ENCODE data around the gene LZIC. TPM values are rescaled to one million over a fixed set of nuclear protein-coding genes. Genes with fewer than 3 reads are reported as not detected.

Gene LZIC
- total and polyA plus RNA-seq, 9 of the 15 experiments (the other 6 are each of a cell fraction or from before 2014, with no cell fraction given): 32.9 to 109 (median 61.7) TPM

DNA sequence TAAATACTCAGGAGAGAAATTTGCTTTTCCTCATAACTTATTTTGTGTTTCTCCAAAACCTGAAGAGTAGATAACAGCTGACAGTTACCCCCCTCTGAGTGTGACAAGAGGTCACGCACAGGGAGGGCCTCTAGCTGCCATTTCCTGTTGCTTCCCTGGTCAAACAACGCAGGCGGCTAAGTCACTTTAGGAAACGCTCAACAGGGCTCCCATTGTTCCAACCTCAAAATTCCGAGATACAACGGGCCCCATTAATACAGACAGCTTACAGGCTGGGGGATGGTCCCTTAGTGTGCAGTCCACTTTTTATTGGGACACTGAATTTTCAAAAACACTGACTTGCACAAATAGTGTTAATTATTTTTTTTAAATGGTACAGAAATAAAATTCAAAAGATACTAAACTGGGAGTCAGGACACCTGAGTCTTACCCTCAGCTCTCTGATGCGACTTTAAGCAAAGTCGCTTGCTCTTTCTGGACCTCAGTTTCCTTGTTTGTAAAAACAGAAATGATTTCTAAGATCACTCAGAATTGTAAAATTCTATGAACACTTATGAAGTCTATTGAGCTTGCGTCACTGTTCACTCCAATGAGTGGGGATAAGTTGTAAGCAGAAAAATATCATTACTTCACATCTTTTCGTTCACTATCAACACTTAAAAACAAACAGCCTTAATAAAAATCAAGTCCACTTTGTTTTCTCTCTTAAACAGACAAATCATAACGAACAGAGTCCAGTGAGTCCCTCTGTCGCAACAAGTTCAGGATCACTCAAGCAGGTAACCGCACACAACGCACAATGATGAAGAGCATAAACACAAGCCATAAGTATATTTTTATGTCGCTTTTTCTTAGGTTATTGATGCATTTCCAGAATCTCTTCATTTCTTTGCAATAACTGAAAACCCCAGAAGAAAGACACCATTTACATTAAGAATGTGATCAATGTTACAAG lies 13.5 kb downstream of the LZIC start (continued):
- TF ChIP-seq FOSL1 (tag; conservative IDR thresholded peaks at IDR 0.05): peak; percentile 46
- no peak for TF ChIP-seq GATA2 (CRISPR knock-in tag; IDR thresholded peaks at IDR 0.05)
- TF ChIP-seq, protein P1, sequence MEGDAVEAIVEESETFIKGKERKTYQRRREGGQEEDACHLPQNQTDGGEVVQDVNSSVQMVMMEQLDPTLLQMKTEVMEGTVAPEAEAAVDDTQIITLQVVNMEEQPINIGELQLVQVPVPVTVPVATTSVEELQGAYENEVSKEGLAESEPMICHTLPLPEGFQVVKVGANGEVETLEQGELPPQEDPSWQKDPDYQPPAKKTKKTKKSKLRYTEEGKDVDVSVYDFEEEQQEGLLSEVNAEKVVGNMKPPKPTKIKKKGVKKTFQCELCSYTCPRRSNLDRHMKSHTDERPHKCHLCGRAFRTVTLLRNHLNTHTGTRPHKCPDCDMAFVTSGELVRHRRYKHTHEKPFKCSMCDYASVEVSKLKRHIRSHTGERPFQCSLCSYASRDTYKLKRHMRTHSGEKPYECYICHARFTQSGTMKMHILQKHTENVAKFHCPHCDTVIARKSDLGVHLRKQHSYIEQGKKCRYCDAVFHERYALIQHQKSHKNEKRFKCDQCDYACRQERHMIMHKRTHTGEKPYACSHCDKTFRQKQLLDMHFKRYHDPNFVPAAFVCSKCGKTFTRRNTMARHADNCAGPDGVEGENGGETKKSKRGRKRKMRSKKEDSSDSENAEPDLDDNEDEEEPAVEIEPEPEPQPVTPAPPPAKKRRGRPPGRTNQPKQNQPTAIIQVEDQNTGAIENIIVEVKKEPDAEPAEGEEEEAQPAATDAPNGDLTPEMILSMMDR (IDR thresholded peaks at IDR 0.05 in 2 of 3, conservative IDR thresholded peaks at IDR 0.05 in 1 of 3; ENCODE audit: insufficient read depth in 2 of 3, low read depth in 1 of 3, low read length in 3 of 3): no peak
- TF ChIP-seq CCAR2 (IDR thresholded peaks at IDR 0.05; ENCODE audit: low read depth, low read length): no peak
- TF ChIP-seq, protein P2, sequence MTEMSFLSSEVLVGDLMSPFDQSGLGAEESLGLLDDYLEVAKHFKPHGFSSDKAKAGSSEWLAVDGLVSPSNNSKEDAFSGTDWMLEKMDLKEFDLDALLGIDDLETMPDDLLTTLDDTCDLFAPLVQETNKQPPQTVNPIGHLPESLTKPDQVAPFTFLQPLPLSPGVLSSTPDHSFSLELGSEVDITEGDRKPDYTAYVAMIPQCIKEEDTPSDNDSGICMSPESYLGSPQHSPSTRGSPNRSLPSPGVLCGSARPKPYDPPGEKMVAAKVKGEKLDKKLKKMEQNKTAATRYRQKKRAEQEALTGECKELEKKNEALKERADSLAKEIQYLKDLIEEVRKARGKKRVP (CRISPR knock-in tag; IDR thresholded peaks at IDR 0.05): no peak
- peak; percentile 76 for TF ChIP-seq SOX6 (IDR thresholded peaks at IDR 0.05)
- TF ChIP-seq, protein P3, sequence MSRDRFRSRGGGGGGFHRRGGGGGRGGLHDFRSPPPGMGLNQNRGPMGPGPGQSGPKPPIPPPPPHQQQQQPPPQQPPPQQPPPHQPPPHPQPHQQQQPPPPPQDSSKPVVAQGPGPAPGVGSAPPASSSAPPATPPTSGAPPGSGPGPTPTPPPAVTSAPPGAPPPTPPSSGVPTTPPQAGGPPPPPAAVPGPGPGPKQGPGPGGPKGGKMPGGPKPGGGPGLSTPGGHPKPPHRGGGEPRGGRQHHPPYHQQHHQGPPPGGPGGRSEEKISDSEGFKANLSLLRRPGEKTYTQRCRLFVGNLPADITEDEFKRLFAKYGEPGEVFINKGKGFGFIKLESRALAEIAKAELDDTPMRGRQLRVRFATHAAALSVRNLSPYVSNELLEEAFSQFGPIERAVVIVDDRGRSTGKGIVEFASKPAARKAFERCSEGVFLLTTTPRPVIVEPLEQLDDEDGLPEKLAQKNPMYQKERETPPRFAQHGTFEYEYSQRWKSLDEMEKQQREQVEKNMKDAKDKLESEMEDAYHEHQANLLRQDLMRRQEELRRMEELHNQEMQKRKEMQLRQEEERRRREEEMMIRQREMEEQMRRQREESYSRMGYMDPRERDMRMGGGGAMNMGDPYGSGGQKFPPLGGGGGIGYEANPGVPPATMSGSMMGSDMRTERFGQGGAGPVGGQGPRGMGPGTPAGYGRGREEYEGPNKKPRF (IDR thresholded peaks at IDR 0.05; ENCODE audit: low read depth, low read length): no peak
- no peak for TF ChIP-seq HSF4 (CRISPR knock-in tag; IDR thresholded peaks at IDR 0.05; ENCODE audit: borderline replicate concordance)
- no peak for TF ChIP-seq CBX1 (IDR thresholded peaks at IDR 0.05; ENCODE audit: low read depth)
- TF ChIP-seq ZNF24 (IDR thresholded peaks at IDR 0.05): peak; percentile 29; the same call in 1 of the 2 replicates
- 0 out of 2 replicates have a peak, but pooled peaks have one; percentile 45 for TF ChIP-seq RHOXF2B (CRISPR knock-in tag; conservative IDR thresholded peaks at IDR 0.05)
- TF ChIP-seq CAMTA2 (CRISPR knock-in tag; conservative IDR thresholded peaks at IDR 0.05): no peak
- no peak for TF ChIP-seq ZNF146 (CRISPR knock-in tag; IDR thresholded peaks at IDR 0.05; ENCODE audit: unreplicated experiment)
- TF ChIP-seq POLR2B (IDR thresholded peaks at IDR 0.05; ENCODE audit: low read depth, partially characterized antibody): no peak
- TF ChIP-seq, protein P4, sequence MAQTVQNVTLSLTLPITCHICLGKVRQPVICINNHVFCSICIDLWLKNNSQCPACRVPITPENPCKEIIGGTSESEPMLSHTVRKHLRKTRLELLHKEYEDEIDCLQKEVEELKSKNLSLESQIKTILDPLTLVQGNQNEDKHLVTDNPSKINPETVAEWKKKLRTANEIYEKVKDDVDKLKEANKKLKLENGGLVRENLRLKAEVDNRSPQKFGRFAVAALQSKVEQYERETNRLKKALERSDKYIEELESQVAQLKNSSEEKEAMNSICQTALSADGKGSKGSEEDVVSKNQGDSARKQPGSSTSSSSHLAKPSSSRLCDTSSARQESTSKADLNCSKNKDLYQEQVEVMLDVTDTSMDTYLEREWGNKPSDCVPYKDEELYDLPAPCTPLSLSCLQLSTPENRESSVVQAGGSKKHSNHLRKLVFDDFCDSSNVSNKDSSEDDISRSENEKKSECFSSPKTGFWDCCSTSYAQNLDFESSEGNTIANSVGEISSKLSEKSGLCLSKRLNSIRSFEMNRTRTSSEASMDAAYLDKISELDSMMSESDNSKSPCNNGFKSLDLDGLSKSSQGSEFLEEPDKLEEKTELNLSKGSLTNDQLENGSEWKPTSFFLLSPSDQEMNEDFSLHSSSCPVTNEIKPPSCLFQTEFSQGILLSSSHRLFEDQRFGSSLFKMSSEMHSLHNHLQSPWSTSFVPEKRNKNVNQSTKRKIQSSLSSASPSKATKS (CRISPR knock-in tag; IDR thresholded peaks at IDR 0.05): no peak
- TF ChIP-seq, protein P5, sequence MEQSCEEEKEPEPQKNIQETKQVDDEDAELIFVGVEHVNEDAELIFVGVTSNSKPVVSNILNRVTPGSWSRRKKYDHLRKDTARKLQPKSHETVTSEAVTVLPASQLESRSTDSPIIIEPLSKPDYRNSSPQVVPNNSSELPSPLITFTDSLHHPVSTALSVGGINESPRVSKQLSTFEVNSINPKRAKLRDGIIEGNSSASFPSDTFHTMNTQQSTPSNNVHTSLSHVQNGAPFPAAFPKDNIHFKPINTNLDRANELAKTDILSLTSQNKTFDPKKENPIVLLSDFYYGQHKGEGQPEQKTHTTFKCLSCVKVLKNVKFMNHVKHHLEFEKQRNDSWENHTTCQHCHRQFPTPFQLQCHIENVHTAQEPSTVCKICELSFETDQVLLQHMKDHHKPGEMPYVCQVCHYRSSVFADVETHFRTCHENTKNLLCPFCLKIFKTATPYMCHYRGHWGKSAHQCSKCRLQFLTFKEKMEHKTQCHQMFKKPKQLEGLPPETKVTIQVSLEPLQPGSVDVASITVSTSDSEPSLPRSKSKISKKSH (CRISPR knock-in tag; IDR thresholded peaks at IDR 0.05): no peak
- no peak for TF ChIP-seq OTX1 (CRISPR knock-in tag; IDR thresholded peaks at IDR 0.05)

Data from K562 (cell line).